OCI-LY7 (cell line): ENCODE data around the gene HMOX2.
A peak's percentile ranks its signal among the peaks of the same experiment; 100 is the strongest.

Experiments
- CTCF ChIP-seq: fragments of 200-600 bp; sonication (generic); conservative IDR thresholded peaks from 2 replicates; pipeline ENCODE4 v1.5.1; 2014; ENCODE audit warnings: mild to moderate bottlenecking, antibody characterized with exemption, low read length, moderate library complexity, mixed read lengths
- EZH2phosphoT487 ChIP-seq: fragments of 200-600 bp; sonication (generic); IDR thresholded peaks from 2 replicates; pipeline ENCODE4 v1.6.1; 2018; ENCODE audit warnings: low read depth, borderline replicate concordance, mild to moderate bottlenecking, mixed run types, antibody characterized with exemption, low read length, moderate library complexity, mixed read lengths

- TF ChIP-seq CTCF (peak; percentile 62), EZH2phosphoT487 (no peak)
These were observed at the start of gene HMOX2 for GRCh38 chr16:4475880-4476788.
